Activated B cell treated with CpG ODN at 0.5 μM for 24 hours (primary cell): ENCODE results near the gene PRKG1. TPM values are rescaled to one million over a fixed set of nuclear protein-coding genes. Genes with fewer than 3 reads are reported as not detected.
"Not testable (repeated sequence)": the region's sequence is repeated elsewhere in the genome, so short reads cannot be mapped to it uniquely, and the experiment has no call there.

ENCODE experiments used
- ATAC-seq: fragments of 200-7000 bp; cut with Tn5 transposase; one replicate; pipeline ENCODE4 v1.10.0; 2021; ENCODE audit warnings: low read depth, mild to moderate bottlenecking, moderate library complexity
- CTCF ChIA-PET: fragments of 350-600 bp; sonication (Branson Sonifier 250); formaldehyde crosslinking; loops from one replicate; lab custom pipeline; 2021; ENCODE audit warnings: antibody characterized with exemption; lab: Charles Lee
- POLR2A ChIA-PET: fragments of 350-600 bp; sonication (Branson Sonifier 250); formaldehyde crosslinking; loops from one replicate; lab custom pipeline; 2021; ENCODE audit warnings: antibody characterized with exemption; lab: Charles Lee
- DNase-seq: peaks from one replicate; pipeline ENCODE4 v3.0.0; 2022
- H3K27ac Mint-ChIP-seq: one replicate; pipeline ENCODE4 v1.8.0; 2020; ENCODE audit warnings: mixed read lengths
- H3K27me3 Mint-ChIP-seq: one replicate; pipeline ENCODE4 v1.8.0; 2021; ENCODE audit warnings: mixed read lengths
- H3K36me3 Mint-ChIP-seq: one replicate; pipeline ENCODE4 v1.8.0; 2021; ENCODE audit warnings: low read depth, mixed read lengths
- H3K4me1 Mint-ChIP-seq: one replicate; pipeline ENCODE4 v1.8.0; 2021; ENCODE audit warnings: mixed read lengths
- H3K4me3 Mint-ChIP-seq: one replicate; pipeline ENCODE4 v1.8.0; 2020; ENCODE audit warnings: mild to moderate bottlenecking, mixed read lengths
- H3K9me3 Mint-ChIP-seq: one replicate; pipeline ENCODE4 v1.8.0; 2020; ENCODE audit warnings: mixed read lengths
- intact Hi-C: fragments of 100-400 bp; cut with micrococcal nuclease; formaldehyde crosslinking; loops from one replicate; pipeline ENCODE4 v1.15.1; 2024
- total RNA-seq: library from RNA; stranded (reverse); gene quantifications from 2 replicates; pipeline ENCODE4 v1.2.3, GENCODE V29; 2022
- TF ChIP-seq, protein P1 (sequence below): fragments of 200-600 bp; IDR thresholded peaks from one replicate; pipeline ENCODE4 v1.8.0; 2022; ENCODE audit warnings: antibody characterized with exemption, mild to moderate bottlenecking

The PRKG1 gene
- total RNA-seq, 1 donor from 2014 or later: not detected

DNA sequence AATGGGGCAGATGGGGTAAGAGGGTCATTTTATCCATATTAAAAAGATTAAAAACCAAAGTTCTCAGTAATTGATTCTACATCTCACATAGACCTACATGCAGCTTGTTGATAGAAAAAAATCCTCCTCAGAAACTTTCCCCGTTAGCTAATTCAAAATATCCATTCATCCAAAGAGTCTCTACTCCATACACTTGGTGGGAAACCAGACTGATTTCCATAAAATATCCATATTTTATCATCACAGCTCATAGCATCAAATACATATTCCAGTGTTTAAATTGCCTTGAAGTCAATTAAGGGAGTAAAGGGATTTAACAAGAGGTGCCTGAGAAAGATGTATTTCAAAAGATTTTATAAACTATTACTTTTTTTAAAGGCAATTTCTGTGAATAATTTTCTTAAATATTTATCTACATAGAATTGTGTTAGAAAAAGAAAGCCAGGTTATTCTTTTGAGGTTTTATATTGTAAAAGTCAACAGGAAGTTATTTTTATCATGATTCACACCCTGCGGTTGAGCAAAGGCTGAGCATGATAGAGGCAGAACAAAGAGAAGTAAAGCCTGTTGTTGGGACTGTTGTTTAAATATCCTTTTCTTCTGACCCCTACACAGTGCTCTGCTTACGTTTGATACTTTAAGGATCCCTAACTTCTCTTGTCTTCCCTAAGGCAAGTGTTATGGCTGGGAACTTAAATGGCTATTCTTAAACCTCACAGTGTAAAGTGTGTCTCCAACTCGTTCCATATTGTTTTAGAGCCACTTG, 266.7 kb downstream of the PRKG1 start:
- H3K9me3 Mint-ChIP-seq: no peaks in the 10 kb centered on the region
- no peaks in the 10 kb centered on the region for H3K4me1 Mint-ChIP-seq
- ATAC-seq (no peak), DNase-seq (no peak)
- no peak overlapping the region for H3K27ac Mint-ChIP-seq
- ChIA-PET POLR2A (no interaction called here), CTCF (no interaction called here)
- no peak overlapping the region for H3K4me3 Mint-ChIP-seq
- no peaks in the 10 kb centered on the region for H3K27me3 Mint-ChIP-seq
- intact Hi-C loops: no loop called here
- TF ChIP-seq, protein P1, sequence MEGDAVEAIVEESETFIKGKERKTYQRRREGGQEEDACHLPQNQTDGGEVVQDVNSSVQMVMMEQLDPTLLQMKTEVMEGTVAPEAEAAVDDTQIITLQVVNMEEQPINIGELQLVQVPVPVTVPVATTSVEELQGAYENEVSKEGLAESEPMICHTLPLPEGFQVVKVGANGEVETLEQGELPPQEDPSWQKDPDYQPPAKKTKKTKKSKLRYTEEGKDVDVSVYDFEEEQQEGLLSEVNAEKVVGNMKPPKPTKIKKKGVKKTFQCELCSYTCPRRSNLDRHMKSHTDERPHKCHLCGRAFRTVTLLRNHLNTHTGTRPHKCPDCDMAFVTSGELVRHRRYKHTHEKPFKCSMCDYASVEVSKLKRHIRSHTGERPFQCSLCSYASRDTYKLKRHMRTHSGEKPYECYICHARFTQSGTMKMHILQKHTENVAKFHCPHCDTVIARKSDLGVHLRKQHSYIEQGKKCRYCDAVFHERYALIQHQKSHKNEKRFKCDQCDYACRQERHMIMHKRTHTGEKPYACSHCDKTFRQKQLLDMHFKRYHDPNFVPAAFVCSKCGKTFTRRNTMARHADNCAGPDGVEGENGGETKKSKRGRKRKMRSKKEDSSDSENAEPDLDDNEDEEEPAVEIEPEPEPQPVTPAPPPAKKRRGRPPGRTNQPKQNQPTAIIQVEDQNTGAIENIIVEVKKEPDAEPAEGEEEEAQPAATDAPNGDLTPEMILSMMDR: no peak
- no peaks in the 10 kb centered on the region for H3K36me3 Mint-ChIP-seq

DNA sequence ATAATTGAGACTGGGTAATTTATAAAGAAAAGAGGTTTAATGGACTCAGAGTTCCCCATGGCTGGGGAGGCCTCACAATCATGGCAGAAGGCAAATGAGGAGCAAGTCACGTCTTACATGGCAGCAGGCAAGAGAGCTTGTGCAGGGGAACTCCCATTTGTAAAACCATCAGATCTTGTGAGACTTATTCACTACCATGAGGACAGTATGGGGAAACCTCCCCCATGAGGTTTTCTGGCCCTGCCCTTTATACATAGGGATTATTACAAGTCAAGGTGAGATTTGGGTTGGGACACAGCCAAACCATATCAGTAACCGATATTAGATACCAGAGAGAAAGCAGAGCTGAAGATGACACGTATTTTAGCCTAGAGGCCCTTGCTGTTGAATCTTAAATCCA, 267.5 kb downstream of the PRKG1 start:
- DNase-seq, H3K4me3 Mint-ChIP-seq, H3K36me3 Mint-ChIP-seq, H3K27me3 Mint-ChIP-seq, POLR2A ChIA-PET, CTCF ChIA-PET, H3K9me3 Mint-ChIP-seq, H3K27ac Mint-ChIP-seq, intact Hi-C loops, H3K4me1 Mint-ChIP-seq, ATAC-seq: not testable (repeated sequence)

DNA sequence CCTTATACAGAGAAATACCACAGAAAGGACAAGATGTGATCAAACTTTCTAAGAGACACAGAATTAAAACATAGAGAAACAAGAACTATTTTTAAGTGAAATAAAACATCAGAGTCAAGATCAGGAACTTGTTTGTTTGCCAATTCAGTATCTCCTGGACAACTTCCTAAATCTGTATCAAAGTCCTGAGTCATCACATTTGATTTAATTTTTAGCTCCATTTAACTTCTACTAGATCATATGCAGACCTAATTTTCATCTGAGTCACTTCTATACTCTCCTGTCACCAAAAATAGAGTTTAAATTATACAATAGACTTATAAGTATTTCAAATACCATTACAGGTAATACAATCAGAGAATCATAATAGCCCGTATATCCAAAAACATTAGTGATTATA, 268.1 kb downstream of the PRKG1 start:
- Mint-ChIP-seq H3K4me3 (no peak overlapping the region), H3K27me3 (no peaks in the 10 kb centered on the region), H3K9me3 (no peaks in the 10 kb centered on the region), H3K4me1 (no peaks in the 10 kb centered on the region), H3K27ac (no peak overlapping the region), H3K36me3 (no peaks in the 10 kb centered on the region)
- ChIA-PET CTCF (no interaction called here), POLR2A (no interaction called here)
- TF ChIP-seq, protein P1: no peak
- ATAC-seq: no peak
- intact Hi-C loops: no loop called here
- DNase-seq: no peak

DNA sequence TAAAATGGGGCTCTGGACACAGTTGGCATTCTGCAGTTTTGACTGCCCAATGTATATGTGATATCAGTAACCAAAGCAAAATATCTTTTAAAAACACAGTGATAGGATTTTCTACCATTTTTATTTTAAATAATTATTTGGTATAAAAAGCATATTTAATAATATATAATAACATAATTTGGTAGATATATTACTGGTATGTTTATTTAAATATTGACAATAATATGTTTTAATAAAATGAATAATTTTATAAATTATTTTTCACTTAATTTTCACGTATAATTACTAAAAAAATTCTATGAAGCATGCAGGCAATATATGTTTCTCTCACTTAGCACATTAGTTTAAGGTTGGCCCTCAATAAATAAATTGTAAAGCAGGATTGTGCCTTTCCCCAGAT, 269.1 kb downstream of the PRKG1 start:
- CTCF ChIA-PET: interaction anchor here (0.8 kb wide), 1 partner anchor 155 kb away, joined by 3 read pairs; no protein-coding TSS in a partner anchor
- POLR2A ChIA-PET: no interaction called here
- Mint-ChIP-seq H3K9me3 (no peaks in the 10 kb centered on the region), H3K4me3 (no peak overlapping the region), H3K27me3 (no peaks in the 10 kb centered on the region), H3K36me3 (no peaks in the 10 kb centered on the region), H3K27ac (no peak overlapping the region), H3K4me1 (no peaks in the 10 kb centered on the region)
- intact Hi-C loops: no loop called here
- no peak for DNase-seq
- no peak for ATAC-seq
- TF ChIP-seq, protein P1: no peak

DNA sequence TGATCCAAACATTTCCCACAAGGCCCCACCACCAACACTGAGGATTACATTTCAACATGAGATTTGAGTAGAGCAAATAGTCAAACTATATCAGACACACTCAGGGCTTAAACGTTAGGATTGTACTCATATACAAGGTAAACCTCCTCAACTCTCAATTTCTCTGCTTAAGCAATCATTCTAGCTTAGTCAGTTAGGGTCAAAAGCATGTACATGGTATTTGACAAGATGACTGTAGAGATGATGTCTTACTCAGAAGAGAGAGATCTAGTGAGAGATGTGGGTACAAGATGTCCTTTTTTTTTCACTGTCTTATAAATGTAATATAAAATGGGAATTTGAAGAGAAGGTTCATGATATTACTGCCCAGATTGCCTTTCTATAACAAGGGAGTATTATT, 270.1 kb downstream of the PRKG1 start:
- Mint-ChIP-seq H3K4me1 (no peaks in the 10 kb centered on the region), H3K36me3 (no peaks in the 10 kb centered on the region), H3K4me3 (no peak overlapping the region), H3K27me3 (no peaks in the 10 kb centered on the region), H3K27ac (no peak overlapping the region), H3K9me3 (no peaks in the 10 kb centered on the region)
- ChIA-PET CTCF (no interaction called here), POLR2A (no interaction called here)
- intact Hi-C loops: no loop called here
- TF ChIP-seq, protein P1: no peak
- no peak for ATAC-seq
- no peak for DNase-seq
